SK-N-SH (cell line): ENCODE results near the gene XAGE2.

Source experiments
- RFX5 ChIP-seq: IDR thresholded peaks from 2 replicates; pipeline ENCODE4 v1.6.1; 2012; ENCODE audit warnings: mild to moderate bottlenecking, improper control_type of control experiment, low read length
- SIN3A ChIP-seq: IDR thresholded peaks from 2 replicates; pipeline ENCODE4 v1.6.1; 2012; ENCODE audit warnings: low read depth, mild to moderate bottlenecking, low read length, moderate library complexity, borderline replicate concordance
- SMC3 ChIP-seq: IDR thresholded peaks from 2 replicates; pipeline ENCODE4 v1.6.1; 2012; ENCODE audit warnings: low read depth, low read length, improper control_type of control experiment
- TEAD4 ChIP-seq: IDR thresholded peaks from 2 replicates; pipeline ENCODE4 v1.4.0; 2012; ENCODE audit warnings: mild to moderate bottlenecking, borderline replicate concordance; ENCODE audit not compliant: insufficient read depth
- TF ChIP-seq, protein P1 (sequence below): fragments of 200-600 bp; sonication (generic); IDR thresholded peaks from 2 replicates; pipeline ENCODE4 v1.6.1; 2017; ENCODE audit warnings: antibody characterized with exemption, mild to moderate bottlenecking, moderate library complexity
- TF ChIP-seq, protein P2 (sequence below): fragments of 150-350 bp; IDR thresholded peaks from 2 replicates; pipeline ENCODE4 v1.6.1; 2017; ENCODE audit warnings: antibody characterized with exemption, low read length, low read depth, borderline replicate concordance

DNA sequence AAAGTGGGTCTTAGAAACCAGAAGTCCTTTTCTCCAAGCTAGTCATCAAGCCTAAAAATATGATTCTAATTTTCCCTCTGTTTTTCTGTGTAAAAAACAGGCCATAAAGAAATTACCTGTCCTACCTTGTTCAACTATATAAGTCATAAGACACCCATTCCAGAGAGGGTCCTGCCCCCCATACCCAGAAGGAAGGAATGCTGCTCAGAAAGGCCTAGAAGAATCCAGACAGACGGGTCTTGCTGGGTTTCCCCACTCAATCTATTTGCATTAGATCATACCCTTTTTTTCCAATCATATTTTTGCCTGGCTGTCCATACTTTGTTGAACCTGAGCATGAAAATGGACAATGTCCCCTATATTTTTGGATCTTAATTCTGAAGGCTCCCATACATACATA is 16.3 kb upstream of the XAGE2 start:
- no peak for TF ChIP-seq SMC3
- TF ChIP-seq, protein P1, sequence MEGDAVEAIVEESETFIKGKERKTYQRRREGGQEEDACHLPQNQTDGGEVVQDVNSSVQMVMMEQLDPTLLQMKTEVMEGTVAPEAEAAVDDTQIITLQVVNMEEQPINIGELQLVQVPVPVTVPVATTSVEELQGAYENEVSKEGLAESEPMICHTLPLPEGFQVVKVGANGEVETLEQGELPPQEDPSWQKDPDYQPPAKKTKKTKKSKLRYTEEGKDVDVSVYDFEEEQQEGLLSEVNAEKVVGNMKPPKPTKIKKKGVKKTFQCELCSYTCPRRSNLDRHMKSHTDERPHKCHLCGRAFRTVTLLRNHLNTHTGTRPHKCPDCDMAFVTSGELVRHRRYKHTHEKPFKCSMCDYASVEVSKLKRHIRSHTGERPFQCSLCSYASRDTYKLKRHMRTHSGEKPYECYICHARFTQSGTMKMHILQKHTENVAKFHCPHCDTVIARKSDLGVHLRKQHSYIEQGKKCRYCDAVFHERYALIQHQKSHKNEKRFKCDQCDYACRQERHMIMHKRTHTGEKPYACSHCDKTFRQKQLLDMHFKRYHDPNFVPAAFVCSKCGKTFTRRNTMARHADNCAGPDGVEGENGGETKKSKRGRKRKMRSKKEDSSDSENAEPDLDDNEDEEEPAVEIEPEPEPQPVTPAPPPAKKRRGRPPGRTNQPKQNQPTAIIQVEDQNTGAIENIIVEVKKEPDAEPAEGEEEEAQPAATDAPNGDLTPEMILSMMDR = no peak
- TF ChIP-seq, protein P2, sequence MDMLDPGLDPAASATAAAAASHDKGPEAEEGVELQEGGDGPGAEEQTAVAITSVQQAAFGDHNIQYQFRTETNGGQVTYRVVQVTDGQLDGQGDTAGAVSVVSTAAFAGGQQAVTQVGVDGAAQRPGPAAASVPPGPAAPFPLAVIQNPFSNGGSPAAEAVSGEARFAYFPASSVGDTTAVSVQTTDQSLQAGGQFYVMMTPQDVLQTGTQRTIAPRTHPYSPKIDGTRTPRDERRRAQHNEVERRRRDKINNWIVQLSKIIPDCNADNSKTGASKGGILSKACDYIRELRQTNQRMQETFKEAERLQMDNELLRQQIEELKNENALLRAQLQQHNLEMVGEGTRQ = no peak
- no peak for TF ChIP-seq SIN3A
- TF ChIP-seq RFX5 = no peak
- TF ChIP-seq TEAD4 = no peak
